ENCODE measurements around the gene AGPAT2.

The AGPAT2 gene

DNA sequence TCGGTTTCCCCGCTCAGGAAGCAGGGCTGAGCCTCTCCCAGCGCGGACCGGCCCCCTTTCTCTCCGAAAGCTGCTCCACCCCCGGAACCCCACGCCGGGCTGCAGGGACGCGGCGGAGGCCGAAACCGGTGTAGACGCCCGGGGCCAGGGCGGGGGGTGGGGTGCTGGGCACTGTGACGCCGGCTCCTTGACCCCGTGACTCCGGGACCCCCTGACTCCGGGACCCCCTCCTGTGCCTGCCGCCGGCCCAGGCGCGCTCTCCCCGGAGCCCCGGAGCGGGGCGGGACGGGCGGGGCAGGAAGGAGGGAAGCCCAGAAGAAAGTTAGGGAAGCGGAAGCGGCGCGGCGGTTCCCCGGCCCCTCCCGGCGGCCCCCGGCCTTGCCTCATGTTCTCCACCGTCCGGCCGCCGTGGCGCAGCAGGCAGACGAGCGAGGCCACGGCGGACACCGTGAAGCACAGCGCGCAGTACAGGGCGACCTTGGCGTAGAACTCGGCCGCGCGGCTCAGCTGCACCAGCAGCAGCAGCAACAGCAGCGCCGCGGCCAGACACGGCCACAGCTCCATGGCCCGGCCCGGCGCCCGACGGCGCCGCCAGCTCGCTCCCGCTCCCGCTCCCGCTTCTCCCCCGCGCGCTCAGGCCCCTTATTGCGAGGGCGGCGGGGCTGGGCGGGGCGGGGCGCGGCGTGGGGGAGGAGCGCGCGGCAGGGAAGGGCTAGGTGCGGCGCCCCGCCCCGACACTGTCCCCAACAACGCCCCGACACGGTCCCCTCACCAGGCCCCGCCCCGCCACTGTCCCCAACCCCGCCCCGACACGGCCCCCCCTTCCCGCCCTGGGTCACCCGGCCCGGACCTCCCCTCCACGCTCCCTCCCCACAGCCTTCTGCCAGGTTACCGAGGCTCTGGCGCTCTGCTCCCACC is at the start of gene AGPAT2:
TSS of gene AGPAT2 (minus strand) at position 664 of the 918 bp plus-strand sequence. CDS start at position 564, 100 bp downstream.
- peak; percentile 62 for DNase-seq

DNA sequence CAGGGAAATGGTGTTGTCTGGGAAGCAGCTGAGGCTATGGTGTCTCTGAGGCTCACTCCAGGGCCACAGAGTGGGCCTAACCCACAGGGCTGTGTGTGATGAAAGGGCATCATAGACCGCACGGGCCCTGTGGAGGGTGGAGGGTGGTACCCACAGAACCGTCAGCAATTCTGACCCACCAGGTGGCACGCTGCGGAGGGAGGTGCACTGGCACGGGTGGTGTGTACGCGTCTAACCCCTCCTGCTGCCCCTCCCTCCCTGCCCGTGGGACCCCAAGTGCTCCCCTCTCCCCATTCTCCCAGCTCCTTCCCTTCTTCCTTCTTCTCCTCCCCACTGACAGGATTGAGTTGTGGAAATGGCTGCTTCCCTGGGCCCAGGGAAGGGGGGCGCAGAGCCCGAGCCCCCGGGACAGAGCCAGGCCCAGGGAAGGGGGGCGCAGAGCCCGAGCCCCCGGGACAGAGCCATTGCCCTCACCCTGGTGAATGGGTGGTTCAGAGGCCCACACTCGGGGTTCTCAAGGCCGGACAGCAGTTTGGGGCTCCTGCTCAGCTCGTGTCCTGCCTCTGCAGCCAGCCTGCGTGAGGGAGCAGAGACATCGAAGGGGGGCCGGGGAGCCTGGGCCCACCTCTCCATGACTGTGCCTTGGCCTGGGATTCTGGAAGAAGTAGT is 48.7 kb upstream of the AGPAT2 start:
- DNase-seq: no peak

DNA sequence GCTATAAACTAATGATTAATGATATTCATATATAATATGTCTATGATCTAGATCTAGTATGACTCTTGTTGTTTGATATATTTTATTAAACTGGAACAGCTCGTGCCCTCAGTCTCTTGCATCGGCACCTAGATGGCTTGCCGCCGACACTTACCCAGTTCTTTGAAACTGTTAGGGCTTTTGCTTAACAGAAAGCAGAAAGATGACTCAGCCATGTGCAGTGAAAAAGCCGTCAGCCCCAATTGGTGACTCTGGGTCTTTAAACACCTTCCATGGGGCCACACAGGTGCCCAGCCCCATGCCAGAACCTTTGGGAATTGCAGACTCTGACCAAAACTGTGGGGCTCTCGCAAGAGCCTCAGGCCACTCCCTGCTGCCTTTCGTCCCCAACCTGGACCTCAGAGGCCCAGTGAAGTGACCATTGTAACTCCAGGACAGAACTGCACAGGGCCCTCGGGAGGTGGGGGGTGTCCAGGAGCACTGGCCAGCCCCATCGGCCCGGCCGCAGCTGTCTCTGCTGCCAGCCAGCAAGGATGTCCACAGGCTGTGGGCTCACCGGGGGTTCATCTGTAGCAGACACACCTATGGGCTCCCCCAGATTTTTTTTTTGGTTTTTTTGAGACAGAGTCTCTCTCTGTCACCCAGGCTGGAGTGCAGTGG is 47.7 kb upstream of the AGPAT2 start:
- no peak for DNase-seq

DNA sequence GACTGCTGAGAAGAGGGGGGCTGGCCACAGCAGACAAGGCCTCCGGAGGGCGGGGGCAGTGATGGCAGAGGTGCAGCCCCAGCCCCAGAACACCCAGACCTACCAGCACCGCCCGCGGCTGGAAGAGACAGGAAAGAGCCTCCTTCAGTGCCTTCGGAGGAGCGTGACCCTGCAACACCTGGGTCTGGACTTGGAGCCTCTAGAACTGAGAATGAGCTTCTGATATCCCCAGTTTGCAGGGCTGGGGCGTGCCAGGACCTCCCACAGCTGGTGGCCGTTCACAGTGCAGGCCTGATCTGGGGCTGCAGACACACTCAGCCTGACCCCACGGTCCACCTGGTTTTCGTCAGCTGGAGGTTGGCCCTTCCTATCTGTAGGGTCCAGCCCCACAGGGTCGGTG is 46.4 kb upstream of the AGPAT2 start:
- no peak for DNase-seq

DNA sequence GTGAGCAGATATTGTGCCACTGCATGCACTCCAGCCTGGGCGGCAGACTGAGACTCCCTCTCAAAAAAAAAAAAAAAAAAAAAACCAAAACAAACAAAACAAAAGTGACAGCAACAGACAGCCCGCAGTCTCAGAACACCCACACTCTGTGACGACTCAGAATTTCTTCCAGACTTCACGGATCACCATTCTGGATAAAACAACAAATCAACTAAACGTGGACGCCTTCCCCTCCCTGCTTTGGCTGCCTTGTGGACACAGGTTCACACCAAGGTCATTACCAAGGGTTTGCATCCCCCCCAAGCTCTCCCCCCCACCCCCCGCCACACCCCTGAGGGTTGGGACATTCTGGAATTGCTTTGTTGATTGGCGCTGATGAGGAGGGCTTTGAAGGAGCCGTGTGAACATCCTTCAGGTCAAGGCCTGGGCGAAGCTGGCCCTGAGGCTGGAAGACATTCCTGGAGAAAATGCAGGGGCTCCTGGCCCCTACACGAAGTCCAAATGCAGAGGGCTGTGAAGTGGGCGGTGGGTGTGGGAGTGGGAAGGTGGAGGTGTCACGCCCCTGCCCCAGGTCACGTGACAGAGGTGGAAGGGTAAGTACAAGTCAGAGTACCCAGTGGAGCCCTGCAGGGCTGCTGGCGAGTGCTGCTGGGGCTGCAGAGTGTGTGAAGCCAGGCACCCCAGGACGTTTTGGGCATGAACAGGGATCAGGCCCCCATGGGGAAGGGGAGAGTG is 45.4 kb upstream of the AGPAT2 start:
- DNase-seq: no peak

DNA sequence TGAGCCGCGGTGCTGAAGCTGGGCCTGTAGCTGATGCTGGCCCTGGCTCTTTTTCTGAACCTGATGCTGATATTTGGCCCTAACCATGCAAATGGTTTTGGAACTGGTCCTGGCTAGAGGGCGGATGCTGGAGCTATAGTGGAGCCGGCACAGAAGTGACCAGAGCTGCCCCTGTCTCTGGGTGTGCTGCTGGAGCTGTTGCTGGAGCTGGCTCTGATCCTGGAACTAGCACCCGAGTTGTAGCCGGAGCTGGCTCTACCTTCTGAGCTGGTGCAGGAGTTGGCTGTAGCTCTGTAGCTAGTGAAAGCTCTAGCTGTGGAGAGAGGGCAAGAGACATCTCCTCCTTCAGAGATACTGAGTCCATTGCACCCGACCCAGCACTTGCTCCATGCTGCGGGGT is 42.7 kb upstream of the AGPAT2 start:
- DNase-seq: no peak

DNA sequence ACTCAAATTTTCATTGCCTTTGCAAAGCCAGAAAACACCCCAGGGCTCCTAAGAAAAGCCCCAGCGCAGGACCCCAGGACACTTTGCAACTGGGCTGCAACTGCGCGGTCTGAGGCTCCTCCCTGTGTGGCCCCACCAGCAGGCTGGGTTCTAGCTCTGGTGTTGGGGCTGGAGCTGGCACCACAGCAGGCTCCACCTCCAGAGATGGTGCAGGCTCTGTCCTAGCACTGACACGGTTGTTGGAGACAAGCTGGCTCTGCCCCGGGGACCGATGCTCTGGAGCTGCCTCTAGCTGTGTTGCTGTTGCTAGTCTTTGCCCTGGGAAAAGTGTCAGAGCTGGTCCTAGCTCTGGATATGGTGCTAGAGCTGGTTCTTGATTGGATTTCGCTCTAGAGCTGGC is 41.9 kb upstream of the AGPAT2 start:
- no peak for DNase-seq

DNA sequence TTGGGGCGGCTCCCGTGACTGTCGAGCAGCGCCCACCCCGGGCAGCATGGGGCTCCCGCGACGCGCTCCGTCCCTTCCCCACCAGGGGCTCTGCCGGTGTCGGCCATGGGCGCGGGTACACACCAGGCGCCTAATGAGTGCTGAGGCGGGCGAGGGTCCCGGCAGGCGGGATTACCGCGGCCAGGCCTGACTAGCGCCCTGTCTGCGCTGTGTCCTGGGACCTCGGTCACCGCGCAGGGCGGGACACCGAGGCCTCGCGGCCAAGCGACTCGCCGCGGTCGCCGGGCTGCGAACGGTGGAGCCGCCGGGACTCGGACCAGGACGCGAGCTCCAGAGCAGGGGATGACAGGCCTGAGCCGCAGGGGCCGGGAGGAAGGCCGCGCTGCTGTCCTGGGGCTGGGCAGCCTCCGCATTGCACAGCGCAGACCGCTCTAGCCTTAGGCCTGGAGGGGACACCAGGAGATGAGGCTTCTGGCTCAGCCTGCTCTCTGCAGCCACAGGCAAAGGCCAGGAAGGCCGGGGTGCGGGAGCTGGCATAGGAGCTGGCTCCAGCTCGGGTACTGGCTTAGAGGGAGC is 41.4 kb upstream of the AGPAT2 start:
- no peak for DNase-seq

DNA sequence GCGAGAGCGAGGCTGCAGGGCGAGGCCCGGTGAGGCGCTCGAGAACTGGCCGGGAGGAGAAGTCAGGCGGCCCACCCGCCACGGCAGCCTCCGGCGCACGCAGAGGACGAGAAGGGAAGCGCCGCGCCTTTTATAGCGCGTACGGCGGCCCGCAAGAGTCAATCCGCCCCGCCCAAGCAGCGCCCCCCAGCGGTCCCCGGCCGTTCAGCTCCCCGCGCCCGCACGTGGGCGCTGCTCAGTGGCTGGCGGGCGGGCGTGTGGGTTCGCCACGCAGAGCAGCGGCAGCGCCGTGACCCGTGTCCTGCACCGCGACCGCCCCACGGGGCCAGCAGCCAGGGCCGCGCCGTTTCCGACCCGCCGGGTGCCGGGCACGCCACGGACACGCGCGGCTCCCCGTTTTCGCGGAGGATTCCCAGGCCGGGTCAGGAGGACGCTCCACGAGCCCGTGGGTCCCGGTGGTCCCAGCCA is 40.9 kb upstream of the AGPAT2 start:
- peak; percentile 63 for DNase-seq

DNA sequence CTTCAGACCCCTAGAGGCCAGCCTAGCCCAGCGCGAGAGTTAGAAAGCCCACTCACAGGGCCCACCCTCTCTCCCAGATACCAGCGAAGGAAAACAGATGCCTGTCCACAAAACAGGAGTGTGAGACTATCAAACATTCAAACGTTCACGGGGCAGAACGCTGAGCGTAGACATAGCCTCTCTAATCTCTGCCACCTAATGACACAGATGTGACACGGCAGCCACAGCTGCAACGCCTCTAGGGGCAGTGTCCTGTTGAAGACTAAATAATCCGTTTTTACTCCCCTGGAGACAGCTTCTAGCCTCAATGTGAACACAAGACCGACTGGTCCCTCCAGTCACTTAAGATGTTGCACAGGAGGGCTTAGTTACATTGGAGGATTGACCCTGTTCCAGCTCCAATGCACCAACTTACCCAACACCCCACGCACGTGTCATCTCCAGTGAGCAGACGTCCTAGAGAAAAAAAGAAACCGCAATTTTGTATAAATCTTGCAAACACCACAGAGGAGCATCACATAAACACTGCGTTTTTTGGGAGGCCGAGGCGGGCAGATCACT is 39.5 kb upstream of the AGPAT2 start:
- no peak for DNase-seq

DNA sequence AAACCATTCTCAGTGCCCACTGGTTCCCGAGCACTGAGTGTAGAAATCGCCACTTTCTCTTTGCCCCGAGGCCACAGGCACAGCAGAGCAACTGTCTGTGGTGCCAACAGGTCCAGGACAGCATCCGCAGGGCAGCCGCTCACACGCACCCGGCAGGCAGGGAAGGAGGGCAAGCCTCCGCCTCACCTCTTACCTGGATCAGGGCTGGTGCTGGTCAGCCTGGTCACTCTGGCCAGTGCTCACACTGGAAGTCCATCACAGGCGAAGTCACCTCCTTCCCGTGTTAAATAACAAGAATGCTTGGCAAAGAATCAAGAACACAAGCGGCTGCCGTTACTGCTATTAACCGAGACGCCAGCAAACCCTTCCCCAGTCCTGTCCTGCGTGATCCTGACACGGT is 38.9 kb upstream of the AGPAT2 start:
- DNase-seq: no peak

DNA sequence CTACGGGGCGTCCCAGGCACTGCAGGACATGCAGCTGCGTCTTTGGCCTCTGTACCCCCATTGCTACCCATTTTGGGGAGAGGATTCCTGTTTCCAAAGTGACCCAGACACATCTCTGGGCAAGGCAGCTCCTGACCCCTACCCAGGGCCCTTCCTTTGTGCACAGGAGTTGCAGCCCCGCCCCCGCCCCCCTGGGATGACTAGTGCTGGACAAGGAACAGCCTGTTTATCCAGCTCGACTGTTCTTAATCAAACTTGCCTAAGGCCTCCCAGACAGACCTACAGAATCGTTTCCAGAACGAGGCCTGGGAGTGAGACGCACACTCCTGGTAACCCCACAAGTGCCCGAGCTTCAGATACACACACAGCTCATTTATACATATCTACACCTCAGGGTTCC is 38.4 kb upstream of the AGPAT2 start:
- DNase-seq: no peak

DNA sequence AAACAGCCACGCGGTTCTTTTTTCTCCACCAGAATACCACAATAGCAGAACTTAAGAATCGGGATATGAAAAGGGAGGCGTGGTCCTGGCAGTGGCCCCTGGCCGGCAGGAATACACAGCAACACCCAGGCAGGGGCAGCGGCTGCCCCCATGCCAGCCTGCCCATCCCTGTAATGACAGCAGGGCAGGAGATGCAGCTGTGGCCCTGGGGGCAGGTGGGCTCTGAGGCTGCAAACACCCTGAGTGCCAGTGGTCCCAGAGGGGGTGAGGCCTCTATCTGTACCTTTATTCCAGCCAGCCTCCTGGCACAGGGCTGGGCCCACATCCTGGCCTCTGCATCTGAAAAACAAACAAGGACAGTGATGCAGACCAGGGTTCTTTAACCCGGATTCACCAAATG is 37.5 kb upstream of the AGPAT2 start:
- no peak for DNase-seq

DNA sequence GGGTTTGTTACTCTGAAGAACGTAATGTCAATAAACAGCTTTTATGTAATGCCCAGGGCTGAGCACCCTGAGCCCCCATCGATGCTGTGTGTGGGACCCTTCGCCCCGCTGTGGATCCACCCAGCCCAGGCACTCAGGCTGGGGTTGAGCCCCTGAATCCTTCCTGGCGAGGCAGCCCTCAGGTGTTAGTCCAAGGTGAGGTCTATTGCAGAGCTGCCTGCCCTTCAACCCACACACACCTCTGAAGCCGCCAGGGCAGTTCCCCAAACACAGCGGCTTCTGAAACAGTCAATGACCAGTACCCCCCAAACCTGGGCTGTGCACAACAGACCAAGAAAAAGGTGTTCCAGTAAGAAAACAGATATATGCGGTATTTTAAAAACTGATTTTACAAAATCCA is 36.7 kb upstream of the AGPAT2 start:
- DNase-seq: no peak

DNA sequence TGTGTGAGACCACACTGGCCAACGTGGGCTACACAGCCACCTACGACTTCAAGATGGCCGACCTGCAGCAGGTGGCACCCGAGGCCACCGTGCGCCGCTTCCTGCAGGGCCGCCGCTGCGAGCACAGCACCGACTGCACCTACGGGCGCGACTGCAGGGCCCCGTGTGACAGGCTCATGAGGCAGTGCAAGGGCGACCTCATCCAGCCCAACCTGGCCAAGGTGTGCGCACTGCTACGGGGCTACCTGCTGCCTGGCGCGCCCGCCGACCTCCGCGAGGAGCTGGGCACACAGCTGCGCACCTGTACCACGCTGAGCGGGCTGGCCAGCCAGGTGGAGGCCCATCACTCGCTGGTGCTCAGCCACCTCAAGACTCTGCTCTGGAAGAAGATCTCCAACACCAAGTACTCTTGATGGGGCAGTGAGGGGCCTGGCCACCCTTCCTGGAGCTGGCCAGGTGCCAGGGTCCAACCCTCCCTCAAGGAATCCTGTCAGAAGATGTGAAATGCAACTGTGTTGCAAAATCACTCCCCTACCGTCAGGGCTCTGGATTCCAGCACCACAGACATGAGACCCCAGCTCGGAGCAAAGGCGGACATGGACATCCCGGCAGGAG is 36.2 kb upstream of the AGPAT2 start:
- DNase-seq: no peak

DNA sequence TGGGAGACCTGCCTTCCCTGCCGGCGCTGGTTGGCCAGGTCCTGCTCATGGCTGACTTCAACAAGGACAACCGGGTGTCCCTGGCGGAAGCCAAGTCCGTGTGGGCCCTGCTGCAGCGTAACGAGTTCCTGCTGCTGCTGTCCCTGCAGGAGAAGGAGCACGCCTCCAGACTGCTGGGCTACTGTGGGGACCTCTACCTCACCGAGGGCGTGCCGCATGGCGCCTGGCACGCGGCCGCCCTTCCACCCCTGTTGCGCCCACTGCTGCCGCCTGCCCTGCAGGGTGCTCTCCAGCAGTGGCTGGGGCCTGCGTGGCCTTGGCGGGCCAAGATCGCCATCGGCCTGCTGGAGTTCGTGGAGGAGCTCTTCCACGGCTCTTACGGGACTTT is 35.7 kb upstream of the AGPAT2 start:
- DNase-seq: no peak

DNA sequence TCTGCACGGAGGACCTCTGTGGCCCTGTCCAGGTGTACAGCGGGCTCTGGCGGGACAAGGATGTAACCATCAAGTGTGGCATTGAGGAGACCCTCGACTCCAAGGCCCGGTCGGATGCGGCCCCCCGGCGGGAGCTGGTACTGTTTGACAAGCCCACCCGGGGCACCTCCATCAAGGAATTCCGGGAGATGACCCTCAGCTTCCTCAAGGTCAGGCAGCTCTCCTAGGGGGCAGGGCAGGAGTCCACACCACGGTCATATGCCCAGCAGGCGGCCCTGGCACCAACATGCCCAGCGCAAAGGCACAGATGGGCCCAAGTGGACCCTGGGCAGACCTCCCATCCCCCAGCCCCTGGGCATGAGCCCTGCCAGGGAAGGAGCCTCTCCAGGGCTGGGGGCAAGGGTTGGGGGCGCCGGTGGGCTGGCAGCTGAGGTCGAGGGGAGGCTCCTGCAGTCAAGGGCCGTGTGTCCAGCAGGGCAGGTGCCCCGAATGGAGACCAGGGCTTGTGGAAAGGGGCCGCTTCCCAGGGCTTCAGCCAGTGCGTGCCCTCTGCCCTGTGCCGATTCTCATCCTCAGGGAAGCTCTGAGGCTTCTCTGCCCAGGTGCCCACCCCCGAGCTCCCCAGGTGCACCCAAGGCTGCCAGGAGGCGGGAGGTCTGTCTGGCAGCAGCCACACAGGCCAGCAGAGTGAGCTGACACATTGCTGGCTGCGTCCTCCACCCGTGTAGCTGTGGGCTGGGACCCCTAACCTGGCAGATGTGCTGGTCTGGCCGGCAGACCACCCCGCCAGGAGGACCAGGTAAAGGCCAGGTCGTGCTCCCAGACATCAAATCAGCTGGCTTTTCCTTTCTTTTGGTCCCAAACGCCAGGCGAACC is 35.1 kb upstream of the AGPAT2 start:
- no peak for DNase-seq

DNA sequence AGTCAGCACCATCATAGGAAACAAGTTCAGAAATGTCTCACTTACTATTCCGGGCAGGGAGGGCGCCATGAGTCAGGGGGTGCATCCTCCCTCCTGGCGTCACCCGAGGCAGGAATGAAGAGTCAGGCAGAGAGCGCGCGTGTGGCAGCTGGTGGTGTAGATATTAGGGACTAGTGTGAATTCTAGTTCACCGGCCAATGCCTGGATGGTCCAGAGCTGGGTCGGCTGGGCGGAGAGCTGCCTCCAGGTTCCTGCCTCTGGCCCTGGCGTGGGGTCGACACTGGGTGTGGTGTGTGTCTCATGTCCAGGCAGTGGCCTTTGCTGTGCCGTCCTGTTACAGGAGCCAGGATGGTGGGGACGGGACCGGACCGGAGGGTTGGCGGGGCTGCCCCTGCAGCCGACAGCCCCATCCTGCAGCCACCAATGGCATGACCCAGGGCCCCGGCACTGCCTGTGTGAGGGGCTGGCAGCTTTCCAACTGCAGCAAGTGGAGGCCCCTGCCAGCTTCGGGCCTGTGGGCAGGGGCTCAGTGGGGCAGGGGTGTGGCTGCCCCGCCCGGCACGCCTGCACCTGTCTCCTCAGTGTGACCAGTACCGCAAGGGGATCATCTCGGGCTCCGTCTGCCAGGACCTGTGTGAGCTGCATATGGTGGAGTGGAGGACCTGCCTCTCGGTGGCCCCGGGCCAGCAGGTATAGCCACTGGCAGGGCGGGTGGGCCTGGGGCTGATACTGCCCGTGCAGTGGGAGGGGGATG is 34.3 kb upstream of the AGPAT2 start:
- no peak for DNase-seq

DNA sequence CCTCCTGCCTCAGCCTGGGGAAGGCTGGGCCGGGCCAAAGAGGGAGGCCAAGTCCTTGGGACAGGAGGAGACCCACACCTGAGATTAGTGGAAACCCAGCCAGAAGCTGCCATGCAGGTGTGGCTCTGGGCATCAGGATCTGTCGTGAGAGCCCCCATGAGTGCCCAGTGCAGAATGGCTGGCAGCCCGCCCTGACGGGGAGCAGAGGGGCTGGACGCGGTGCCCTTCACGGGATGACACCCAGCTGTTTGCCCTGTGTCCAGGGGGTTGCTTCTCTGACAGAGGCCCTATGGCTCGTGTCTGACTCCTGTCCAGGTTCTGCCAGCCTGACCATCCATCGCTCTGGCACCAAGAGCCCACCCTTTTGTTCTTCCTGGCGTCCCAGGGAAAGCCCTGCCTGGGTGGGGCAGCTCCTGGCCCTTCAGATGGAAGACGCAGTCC is 33.7 kb upstream of the AGPAT2 start:
- no peak for DNase-seq

Data from NCI-H2029 (cell line).